Measurements from ENCODE around the gene SRR. TPM values are rescaled to one million over a fixed set of nuclear protein-coding genes. Genes with fewer than 3 reads are reported as not detected.

SRR gene
- total RNA-seq, 4 donors from 2014 or later: 2.8 to 24.5 (median 12.5) TPM

- no peak for TF ChIP-seq CTCF (IDR thresholded peaks at IDR 0.05; ENCODE audit: low read depth)
These were observed 59.6 kb downstream of the SRR start for GRCh38 chr17:2363318-2363717.

GRCh38 chr17:2363851-2364762, 60.4 kb downstream of the SRR start:
- no peak for TF ChIP-seq CTCF (IDR thresholded peaks at IDR 0.05; ENCODE audit: low read depth)

- no peak for TF ChIP-seq CTCF (IDR thresholded peaks at IDR 0.05; ENCODE audit: low read depth)
These were observed 61.0 kb downstream of the SRR start for GRCh38 chr17:2364763-2365116.

GRCh38 chr17:2365132-2365531, 61.4 kb downstream of the SRR start:
- TF ChIP-seq CTCF (IDR thresholded peaks at IDR 0.05; ENCODE audit: low read depth): no peak

- no peak for TF ChIP-seq CTCF (IDR thresholded peaks at IDR 0.05; ENCODE audit: low read depth)
These were observed 63.2 kb downstream of the SRR start for GRCh38 chr17:2366747-2367494.

- no peak for TF ChIP-seq CTCF (IDR thresholded peaks at IDR 0.05; ENCODE audit: low read depth)
These were observed 64.6 kb downstream of the SRR start for GRCh38 chr17:2368359-2368758.

GRCh38 chr17:2369039-2369438, 65.3 kb downstream of the SRR start:
- TF ChIP-seq CTCF (IDR thresholded peaks at IDR 0.05; ENCODE audit: low read depth): no peak

All from subcutaneous adipose tissue (tissue), 4 donors.